NOMO-1 (cell line): Measurements from ENCODE around the gene RHEX.
"Not testable (repeated sequence)": the region's sequence is repeated elsewhere in the genome, so short reads cannot be mapped to it uniquely, and the experiment has no call there.

Experiments
- DNase-seq, 2 experiments: peaks; one replicate each; lab custom pipeline; 2025; ENCODE audit not compliant: unreplicated experiment in 2 of 2; lab: John Stamatoyannopoulos, UW

RHEX gene, protein sequence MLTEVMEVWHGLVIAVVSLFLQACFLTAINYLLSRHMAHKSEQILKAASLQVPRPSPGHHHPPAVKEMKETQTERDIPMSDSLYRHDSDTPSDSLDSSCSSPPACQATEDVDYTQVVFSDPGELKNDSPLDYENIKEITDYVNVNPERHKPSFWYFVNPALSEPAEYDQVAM

DNA sequence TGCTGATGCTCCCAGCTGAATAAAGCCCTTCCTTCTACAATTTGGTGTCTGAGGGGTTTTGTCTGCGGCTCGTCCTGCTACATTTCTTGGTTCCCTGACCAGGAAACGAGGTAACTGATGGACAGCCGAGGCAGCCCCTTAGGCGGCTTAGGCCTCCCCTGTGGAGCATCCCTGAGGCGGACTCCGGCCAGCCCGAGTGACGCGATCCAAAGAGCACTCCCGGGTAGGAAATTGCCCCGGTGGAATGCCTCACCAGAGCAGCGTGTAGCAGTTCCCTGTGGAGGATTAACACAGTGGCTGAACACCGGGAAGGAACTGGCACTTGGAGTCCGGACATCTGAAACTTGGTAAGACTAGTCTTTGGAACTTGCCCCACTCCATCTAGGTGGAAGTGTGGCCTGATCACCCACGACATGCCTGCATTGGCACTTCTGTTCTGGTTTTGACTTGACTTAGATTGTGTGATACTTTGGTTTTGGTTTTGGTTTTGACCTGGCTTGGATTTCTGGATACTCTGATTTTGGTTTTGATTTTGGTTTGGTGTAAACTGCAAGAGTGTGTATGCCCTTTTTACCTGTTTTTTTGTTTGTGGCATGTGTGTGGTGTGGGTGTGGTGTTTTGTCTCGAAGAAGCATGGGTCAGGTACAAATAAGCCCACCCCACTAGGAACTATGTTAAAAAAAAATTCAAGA lies at the start of gene RHEX:
TSS of gene RHEX (plus strand) at position 255 of the 692 bp plus-strand sequence. CDS start 44,656 bp downstream, outside the sequence.
- DNase-seq = not testable (repeated sequence)

DNA sequence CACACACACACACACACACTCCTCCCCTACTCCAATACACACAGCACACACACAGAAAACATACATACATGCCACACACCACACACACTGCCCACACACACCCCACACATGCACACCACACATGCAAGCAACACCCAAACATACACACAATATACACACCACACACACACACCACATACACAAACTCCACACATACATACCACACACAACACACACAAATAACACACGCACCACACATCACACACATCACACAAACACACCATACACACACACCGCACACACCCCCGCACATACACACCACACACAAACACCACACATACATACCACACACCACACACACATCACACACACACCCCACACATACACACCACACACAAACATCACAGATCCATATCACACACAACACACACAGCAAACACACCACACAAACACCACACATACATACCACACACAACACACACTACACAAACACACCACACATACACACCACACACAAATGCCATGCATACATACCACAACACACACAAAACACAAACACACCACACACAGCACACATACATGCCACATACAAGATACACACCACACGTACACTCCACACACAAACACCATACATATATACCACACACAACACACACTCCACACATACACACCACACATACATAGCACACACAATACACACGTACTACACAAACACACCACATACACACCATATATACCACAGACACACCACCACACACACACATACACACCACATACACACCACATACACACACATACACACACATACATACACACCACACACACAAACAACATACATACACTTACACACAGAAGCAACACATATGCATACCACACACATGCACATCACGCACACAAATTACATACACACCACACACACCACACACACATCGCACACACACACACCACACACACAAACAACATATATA lies 48.8 kb upstream of the RHEX start:
- DNase-seq = no peak

DNA sequence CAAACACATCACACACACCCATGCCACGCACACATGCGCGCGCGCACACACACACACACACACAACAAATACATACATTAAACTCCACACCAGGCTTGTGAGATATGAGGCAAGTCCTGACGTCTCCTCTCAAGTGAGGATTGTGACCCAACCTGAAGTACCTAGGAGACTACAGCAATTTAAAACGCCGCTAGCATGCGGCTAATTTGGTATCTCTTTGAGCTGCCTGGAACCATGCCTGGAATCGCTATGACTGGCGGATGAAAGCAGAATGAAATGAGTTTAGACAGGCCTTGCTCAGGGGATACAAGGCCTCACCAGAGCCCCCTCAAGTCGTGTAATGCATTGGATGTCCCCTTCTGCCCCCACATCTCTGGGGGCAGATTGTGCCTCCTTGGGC lies 48.1 kb upstream of the RHEX start:
- DNase-seq = no peak

DNA sequence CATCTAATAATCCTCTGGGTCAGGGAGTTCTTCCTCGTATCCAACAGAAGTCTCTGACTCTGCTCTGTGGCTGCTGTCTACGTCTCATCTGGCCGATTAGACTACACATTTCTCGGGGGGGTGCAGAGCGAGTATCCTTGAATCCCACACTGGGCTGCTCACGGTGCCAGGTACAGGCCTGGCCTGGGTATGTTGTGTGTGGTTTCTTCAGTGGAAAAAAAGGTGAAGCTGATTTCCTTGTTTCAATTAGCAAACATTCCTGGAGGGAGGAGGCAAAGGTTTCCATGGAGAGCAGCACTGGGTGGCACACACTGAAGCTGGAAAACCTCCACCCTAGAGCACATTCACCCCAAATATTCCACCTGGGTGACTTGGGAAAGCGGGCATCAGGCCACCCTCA lies 47.7 kb upstream of the RHEX start:
- no peak for DNase-seq

DNA sequence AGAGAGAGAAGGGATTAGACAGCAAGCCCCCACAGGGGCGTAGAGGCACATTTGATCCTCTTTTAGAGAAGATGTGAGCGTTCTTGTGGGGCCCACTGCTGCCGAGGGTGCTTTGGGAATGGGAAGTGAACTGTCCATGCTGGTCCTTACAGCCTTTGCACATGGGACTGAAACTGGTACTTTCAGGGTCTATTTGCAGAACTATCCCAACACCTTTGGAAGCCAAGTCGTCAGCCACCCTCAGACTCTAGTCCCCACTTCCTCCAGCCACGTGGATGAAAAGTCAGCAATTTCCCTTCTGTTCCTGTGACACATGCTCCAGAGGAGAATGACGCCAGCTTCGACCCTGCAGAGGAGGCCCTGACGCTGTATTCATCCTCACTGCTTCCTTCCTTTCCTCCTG lies 47.2 kb upstream of the RHEX start:
- DNase-seq = no peak

DNA sequence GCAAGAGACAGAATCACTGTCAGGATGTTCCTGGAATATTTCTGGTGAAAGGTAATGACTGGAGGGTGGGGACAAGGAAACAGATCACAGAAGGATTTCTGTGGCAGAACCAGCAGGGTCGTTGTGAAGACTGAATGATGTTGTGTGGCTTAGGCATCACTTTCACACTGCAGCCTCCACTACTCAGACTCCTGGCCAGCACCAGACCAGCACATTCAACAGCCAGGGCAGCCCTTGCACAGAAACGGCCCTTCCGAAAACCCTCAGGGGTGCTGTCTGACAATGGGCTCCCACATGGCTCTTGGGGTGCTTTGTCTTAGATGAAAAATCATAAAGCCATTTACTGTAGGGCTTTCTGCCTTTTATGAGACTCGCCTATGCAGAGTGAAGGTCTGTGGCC lies 46.0 kb upstream of the RHEX start:
- DNase-seq = no peak

DNA sequence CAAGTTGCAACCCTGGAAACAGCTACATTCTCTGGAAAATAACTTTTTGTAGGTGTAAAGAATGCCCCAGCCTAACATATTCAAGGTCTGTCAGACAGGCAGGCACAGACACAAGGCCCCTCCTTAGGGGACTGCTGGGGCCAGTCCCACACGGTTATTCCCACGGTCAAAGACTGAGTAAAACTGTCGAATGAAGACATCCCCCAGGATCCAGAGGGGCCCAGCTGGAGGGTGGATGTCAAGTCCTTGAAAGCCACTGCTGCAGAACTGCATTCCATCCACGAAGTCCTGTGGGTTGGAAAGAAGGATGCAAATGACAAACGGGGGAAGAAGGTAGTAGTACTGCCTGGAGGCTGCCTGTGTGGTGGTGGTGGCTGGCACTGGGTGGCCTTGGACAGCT lies 42.9 kb upstream of the RHEX start:
- DNase-seq = no peak

DNA sequence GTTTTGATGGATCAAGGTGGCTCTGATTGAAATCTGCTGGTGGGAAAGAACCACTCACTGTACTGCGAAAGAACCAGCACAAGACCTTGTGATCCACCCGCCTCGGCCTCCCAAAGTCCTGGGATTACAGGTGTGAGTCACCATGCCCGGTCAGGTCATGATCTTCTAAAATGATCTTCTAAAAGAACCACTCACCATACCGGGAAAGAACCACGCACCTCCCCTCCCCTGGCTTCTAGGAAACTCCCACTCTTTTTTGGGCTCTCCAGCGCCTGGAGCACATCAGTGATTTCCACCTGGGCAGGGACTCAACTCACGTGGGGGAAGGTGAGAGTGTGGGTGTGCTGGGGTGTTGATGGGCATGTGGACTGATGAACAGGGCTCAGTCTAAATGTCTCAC lies 41.9 kb upstream of the RHEX start:
- no peak for DNase-seq

DNA sequence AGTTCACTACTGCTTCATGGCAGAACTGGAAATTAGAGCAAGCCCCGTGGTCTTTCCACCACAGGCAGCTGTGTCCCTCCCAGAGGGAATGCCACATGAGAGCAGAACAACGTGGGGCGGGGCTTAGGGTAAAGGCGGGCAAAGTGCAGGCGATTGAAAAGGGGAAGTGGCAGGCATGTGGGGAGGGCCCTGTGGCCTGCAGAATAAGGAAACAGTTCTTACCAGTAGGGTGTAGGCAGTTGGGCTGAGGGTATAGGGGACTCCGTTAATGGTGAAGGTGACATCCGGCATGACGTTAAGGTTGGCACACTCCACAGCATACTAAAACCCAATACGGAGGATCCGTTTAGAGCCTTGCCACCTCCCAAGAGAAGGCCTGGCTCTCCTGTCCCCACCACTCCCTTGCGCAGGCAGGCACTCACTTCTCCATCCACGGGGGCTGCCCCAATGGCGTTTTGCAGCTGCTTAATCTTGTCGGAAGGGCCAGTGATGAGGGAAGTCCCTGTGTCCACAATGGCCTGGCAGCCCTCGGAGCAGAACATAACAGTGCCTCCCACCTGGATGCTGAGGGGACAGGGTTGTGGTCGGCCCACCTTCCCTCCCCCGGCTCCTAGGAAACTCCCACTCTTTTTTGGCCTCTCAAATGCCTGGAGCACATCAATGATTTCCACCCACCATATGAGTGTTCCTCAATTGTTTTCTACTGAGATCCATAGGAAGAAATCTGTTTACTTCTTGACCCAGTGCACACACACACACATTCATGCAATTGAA lies 40.7 kb upstream of the RHEX start:
- peak; percentile 98 to 99 for DNase-seq

DNA sequence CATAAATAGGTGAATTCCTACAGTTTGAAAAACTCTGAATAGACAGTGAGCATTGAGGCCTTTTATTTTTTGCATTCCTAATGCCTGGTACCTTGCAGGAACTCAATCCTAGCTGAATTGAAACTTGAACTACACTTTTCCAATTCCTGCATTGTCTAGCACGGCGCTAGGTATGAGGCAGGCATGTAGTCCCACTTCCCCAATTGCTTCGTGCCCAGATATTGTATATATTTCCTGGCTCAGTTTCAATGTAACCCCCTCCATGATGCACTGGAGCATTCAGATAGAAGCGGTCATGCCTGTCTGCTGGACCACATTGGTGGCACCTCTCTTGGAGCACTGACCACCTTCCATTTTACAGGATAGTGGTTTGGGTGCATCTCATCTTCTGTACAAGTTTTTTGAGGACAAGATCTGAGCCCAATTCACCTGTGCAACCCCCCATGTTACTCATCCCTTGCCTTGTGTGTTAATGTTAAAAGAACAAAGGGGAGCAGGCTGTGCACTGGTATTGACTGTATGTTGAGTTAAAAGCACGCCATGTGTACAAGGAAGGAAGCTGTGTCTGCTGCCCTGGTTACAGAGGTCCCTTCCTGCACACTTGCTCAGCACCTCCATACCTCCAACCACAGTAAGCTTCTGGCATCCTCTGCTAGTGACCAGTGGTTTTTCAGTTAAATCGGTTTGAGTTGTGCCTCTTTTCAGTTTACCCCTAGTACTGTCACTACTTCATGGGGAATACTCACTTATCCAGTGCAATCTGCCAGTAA lies 39.8 kb upstream of the RHEX start:
- peak in 1 of 2 experiments; percentile 21 for DNase-seq

DNA sequence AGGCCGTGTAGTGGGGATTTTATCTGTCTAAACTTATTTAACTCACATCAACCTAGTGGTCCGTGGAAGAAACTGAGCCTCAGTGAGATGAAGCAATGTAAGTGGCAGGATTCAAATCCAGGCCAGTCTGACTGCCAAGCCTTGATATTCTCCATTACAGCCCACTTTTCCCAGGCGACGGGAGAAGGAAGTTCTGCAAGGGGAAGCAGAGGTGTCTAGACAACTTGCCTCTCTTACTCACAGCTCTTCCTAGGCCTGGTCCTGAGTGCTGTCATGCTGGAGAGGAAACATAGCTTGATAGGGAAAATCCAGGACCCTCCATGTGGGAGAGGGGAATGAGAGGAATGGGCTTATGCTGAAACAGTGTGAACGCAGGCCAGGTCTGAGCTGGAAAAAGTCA lies 38.4 kb upstream of the RHEX start:
- DNase-seq = no peak

DNA sequence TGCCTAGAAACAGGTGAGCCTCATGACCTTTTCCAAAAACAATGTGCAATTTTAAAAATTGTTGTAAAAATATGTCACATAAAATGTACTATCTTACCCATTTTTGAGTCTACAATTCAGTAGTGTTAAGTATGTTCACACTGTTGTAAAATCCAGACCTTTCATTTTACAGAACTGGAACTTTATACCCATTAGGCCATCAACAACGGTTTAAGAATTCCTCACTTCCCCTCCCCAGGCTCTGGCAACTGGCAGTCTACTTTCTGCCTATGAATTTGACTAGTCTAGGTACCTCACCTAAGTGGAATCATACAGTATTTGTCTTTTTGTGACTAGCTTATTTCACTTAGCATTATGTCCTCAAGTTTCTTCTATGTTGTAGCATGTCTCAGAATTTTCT lies 37.9 kb upstream of the RHEX start:
- no peak for DNase-seq

DNA sequence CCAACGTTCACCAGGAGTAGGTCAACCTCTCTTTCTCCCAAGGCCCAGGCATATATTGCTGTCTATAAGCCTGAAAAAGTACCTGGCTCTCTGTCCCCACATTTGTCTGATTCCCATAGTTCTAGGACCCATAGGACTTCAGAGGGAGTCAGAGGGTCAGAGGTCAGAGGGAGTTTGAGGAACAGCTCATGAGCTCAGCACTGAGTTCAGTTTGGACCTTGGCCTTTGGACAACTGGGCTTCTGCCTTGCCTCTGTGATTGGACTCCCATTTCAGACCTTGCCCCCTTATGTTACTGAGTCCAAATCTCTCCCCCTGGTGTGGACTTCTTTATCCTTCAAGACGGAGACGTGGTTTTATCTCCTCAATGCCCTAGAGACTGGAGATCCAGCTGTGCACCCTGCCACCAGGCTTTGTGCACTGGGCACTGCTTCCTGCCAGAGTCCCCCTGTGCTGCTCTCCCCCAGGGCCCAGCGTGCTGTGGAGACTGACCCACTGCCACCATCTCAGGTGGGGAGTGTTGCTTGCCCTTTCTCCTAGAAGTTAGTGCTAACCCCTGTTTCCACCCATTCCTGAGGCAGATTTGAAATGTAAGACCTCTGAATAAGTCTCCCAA lies 32.5 kb upstream of the RHEX start:
- no peak for DNase-seq

DNA sequence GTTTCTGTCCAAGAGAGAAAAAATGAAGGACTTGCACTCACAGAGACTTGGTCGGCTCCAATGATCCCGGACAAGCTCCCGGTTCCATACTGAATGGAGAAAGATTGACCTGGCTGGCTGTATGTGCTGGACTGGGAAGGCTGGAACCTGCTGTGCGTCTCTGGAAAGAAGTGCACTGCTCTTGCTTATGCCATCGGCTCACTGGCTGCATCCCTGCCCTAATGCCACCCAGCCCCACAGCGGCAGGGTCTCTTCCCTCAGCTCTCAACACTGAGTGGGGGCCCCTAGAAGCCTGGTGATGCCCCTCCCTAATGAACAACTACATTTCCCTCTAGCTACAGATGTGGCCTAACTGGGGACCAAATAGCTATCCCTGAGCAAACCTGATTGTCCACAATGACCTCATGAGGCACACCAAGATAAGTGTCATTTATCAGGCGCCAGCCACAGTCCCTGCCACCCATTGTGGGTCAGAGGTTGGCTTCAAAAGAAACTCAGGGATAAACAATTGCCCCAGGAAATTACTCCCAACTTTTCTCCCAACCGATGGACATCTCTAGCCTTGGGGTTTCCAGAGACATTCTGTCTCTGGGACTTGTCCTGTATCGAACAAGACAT lies 31.9 kb upstream of the RHEX start:
- DNase-seq = no peak

DNA sequence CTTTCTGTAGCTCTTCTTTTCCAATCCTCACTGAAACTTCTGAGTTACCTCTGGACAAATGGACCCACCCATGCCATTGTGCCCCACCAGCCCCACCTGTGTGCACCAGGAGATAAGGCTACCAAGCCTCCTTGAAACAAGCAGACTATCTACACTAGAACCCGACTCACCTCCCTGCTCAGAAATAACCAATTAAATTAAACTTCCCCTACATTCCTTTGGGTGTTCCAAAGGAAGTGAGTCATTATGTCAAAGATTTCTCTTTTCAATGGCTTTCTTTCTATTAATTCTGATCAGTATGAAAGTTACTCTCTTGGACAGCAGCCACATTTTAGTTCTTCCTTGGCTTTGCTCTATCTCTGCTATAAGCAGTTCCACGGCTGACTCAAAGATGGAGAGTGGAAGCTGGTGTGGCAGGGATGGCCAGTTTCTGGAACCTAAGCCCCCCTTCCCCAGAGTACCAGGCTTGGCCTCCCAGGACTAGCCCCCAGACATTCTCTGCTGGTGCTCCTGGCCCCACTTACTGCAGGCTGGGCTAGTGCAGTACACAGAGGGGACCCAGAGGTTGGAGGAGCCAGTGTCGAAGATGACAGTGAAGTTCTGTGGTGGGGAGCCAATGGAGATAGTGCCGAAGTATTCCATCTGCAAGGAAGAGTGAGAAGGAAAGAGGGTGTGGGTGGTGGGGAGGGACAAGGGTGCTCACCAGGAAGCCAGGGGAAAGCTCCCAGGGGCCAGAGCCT lies 31.2 kb upstream of the RHEX start:
- no peak for DNase-seq

DNA sequence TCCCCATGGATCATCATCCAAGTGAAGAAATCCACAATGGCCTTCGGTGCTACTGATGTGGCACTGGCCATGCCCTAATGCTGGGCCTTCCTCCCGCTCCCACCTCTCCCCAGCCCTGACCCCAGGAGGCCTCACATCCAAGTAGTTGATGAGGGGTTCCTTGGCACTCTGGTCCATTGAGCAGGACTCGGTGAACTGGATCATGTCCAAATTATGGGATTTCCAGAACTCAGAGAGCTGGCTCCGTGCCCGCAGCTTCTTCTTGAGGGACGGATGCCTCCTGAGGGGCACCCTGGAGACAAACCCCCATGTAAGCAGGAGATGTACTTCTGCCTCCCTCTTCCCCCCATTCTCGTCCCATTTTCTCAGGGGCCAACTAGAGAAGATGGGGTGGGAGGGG lies 30.2 kb upstream of the RHEX start:
- no peak for DNase-seq

DNA sequence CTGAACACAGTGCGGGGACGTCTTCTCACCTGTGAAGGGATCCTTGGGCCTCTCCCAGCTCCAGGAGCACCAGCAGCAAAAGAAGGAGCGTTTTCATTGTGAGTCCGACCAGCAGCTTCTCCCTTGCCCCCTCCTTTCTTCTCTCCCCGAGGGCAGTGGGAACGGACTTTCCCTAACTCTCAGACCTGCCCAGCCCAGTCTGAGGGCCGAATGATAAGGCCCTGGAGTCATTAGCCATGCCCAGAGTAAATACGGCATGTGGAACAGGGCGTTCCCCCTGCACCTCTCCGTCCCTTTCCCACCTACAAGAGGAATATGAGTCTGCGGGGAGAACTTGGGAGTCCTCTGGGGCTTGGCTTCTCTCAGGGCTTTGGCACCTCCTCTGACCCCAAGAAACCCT lies 29.3 kb upstream of the RHEX start, which contains the start of gene CTSE:
TSS of gene CTSE (minus strand) at position 201 of the 400 bp plus-strand sequence. CDS start at position 97, 104 bp downstream.
- DNase-seq = no peak

DNA sequence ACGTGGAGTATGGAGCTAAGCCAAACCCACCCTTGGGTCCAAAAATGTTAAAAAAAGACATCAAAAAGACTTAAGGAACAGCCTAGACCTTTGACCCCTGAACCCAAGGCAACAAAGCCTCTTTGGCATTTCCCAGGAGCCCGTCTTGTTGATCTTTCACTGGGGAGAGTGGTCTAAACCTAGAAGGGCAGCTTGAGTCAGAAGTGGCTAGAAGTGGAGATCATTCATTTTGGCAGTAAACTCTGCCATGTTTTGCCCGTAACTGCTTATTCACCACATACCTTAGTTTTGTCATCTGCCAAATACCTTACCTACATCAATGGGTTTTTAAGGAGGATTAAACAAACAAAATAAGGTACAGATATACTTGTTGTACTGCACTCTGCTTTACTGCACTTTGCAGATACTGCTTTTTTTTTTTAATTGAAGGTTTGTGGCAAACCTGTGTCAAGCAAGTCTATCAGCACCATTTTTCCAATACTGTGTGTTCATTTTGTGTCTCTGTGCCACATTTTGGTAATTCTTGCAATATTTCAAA lies 27.6 kb upstream of the RHEX start:
- DNase-seq = no peak
